ENCODE data around the gene XCR1. TPM values are rescaled to one million over a fixed set of nuclear protein-coding genes. Genes with fewer than 3 reads are reported as not detected.

The XCR1 gene
- total and polyA plus RNA-seq, 2 of the 8 experiments (the other 6 are each of a cell fraction or from before 2014, with no cell fraction given): 0.53 TPM; not detected in 1

- no peaks in the 10 kb centered on the region for H4K20me1 ChIP-seq (replicated peaks in 1 of 2; ENCODE audit: control insufficient read depth in 1 of 2, insufficient read depth in 2 of 2, low read length in 2 of 2)
- TF ChIP-seq CBX5 (IDR thresholded peaks at IDR 0.05; ENCODE audit: low read depth, low read length) (no peak), ZNF274 (IDR thresholded peaks at IDR 0.05; ENCODE audit: borderline replicate concordance, extremely low read depth, low read length) (no peak), NANOG (IDR thresholded peaks at IDR 0.05; ENCODE audit: insufficient read depth, low read depth, low read length, poor library complexity, severe bottlenecking) (no peak), SP1 (IDR thresholded peaks at IDR 0.05; ENCODE audit: low read depth, low read length) (no peak), EZH2 (IDR thresholded peaks at IDR 0.05; ENCODE audit: low read depth, low read length, severe bottlenecking) (no peak), KDM4A (IDR thresholded peaks at IDR 0.05; ENCODE audit: low read depth, low read length, severe bottlenecking) (no peak), SP4 (IDR thresholded peaks at IDR 0.05; ENCODE audit: low read length) (no peak), JUND (IDR thresholded peaks at IDR 0.05; ENCODE audit: low read length) (no peak), E2F6 (IDR thresholded peaks at IDR 0.05) (no peak), TAF7 (optimal IDR thresholded peaks at IDR 0.05; ENCODE audit: borderline replicate concordance, low read depth, low read length) (no peak), CHD2 (IDR thresholded peaks at IDR 0.05; ENCODE audit: low read length) (no peak), RAD21 (IDR thresholded peaks at IDR 0.05 in 1 of 2, conservative IDR thresholded peaks at IDR 0.05 in 1 of 2; ENCODE audit: low read depth in 2 of 2, low read length in 2 of 2) (no peak), RBBP5 (IDR thresholded peaks at IDR 0.05; ENCODE audit: borderline replicate concordance, low read depth, low read length) (no peak), KDM1A (IDR thresholded peaks at IDR 0.05; ENCODE audit: borderline replicate concordance, low read length) (no peak)
Measured at GRCh38 chr3:46056686-46057085, 29.4 kb upstream of the XCR1 start.

More at GRCh38 chr3:46056686-46057085, 29.4 kb upstream of the XCR1 start:
- H2BK5ac ChIP-seq (ENCODE audit: low read depth, low read length): no peak overlapping the region
- no peaks in the 10 kb centered on the region for H3K36me3 ChIP-seq (ENCODE audit: control insufficient read depth in 2 of 4, insufficient read depth in 4 of 4, low read length in 3 of 4)
- H3K4me2 ChIP-seq (ENCODE audit: insufficient read depth in 1 of 2, low read depth in 2 of 2, low read length in 2 of 2): no peak overlapping the region
- H3K79me1 ChIP-seq (ENCODE audit: low read depth, low read length): no peaks in the 10 kb centered on the region
- no peak overlapping the region for H4K91ac ChIP-seq (replicated peaks; ENCODE audit: insufficient read length, low read length)
- DNase-seq (ENCODE audit: low read depth in 1 of 2, low spot score in 2 of 2): no peak
- H3K9ac ChIP-seq (replicated peaks in 1 of 4; ENCODE audit: extremely low read depth in 1 of 4, low read depth in 3 of 4, low read length in 3 of 4): no peak overlapping the region
- ChIA-PET POLR2A (ENCODE audit: partially characterized antibody) (no interaction called here), CTCF (ENCODE audit: partially characterized antibody) (interaction anchor here (1.1 to 1.3 kb wide), 2 partner anchors 22 to 152 kb away, joined by 3 read pairs; partner anchors contain the start of gene CCR1)
- H4K5ac ChIP-seq (ENCODE audit: insufficient read length, low read depth, low read length): no peak overlapping the region
- no peaks in the 10 kb centered on the region for H3K23me2 ChIP-seq (ENCODE audit: low read depth, low read length)
- H2BK12ac ChIP-seq (ENCODE audit: low read depth, low read length): no peak overlapping the region
- H3K79me2 ChIP-seq (ENCODE audit: control insufficient read depth in 1 of 2, insufficient read depth in 2 of 2, low read length in 2 of 2): no peaks in the 10 kb centered on the region
- FAIRE-seq: no peak
- H2BK20ac ChIP-seq (ENCODE audit: low read length): no peak overlapping the region
- no peak overlapping the region for H2AK5ac ChIP-seq (ENCODE audit: low read depth, low read length)
- no peak overlapping the region for H2BK120ac ChIP-seq (replicated peaks; ENCODE audit: low read depth, low read length)
- H3K27me3 ChIP-seq (replicated peaks in 1 of 4; ENCODE audit: control insufficient read depth in 3 of 4, extremely low read depth in 1 of 4, insufficient read depth in 3 of 4, low read length in 3 of 4): no peaks in the 10 kb centered on the region
- H3K23ac ChIP-seq (ENCODE audit: insufficient read length): no peak overlapping the region
- H2BK15ac ChIP-seq (ENCODE audit: low read length): no peak overlapping the region
- H3K4me1 ChIP-seq (replicated peaks in 1 of 4; ENCODE audit: control insufficient read depth in 3 of 4, insufficient read depth in 4 of 4, low read length in 3 of 4): no peaks in the 10 kb centered on the region
- no peak overlapping the region for H3K4me3 ChIP-seq (ENCODE audit: extremely low read depth in 1 of 4, insufficient read depth in 2 of 4, low read depth in 3 of 4, low read length in 4 of 4)
- no peak overlapping the region for H3K14ac ChIP-seq (ENCODE audit: insufficient read length)
- no peak overlapping the region for H2AFZ ChIP-seq (ENCODE audit: low read length)
- H3K27ac ChIP-seq (ENCODE audit: low read depth, low read length): no peak overlapping the region
- H4K8ac ChIP-seq (ENCODE audit: extremely low read depth, insufficient read depth, low read length): no peak overlapping the region
- no peaks in the 10 kb centered on the region for H3K9me3 ChIP-seq (ENCODE audit: insufficient read depth in 2 of 2, low read depth in 1 of 2, low read length in 1 of 2)
- H3K4ac ChIP-seq (replicated peaks; ENCODE audit: insufficient read length, low read depth, low read length): no peak overlapping the region
- H3K56ac ChIP-seq (replicated peaks; ENCODE audit: insufficient read length, low read depth, low read length): no peak overlapping the region
- H3K18ac ChIP-seq (ENCODE audit: extremely low read depth, low read length): no peak overlapping the region
- 97% methylated on average over 2 of the region's 2 CpGs; no CpG with 5 or more reads in 1 of the 2 experiments for WGBS, 2 experiments (ENCODE audit: extremely low coverage in 1 of 2, insufficient coverage in 1 of 2, insufficient read length in 1 of 2, insufficient replicate concordance in 2 of 2, low coverage in 1 of 2, low lambda C conversion rate in 2 of 2, missing lambda C conversion rate in 1 of 2)

Measured in H1 (cell line).